Epithelial cell of esophagus (primary cell): ENCODE results near the gene APLNR.

Experiments
- DNase-seq: peaks from one replicate; pipeline ENCODE4 v3.0.0; 2010; ENCODE audit warnings: low read depth
- H3K4me3 ChIP-seq: 2 replicates; pipeline ENCODE4 v1.5.1; 2011; ENCODE audit warnings: mild to moderate bottlenecking, low read length, control low read depth
- TF ChIP-seq, protein P1 (sequence below): IDR thresholded peaks from 2 replicates; pipeline ENCODE4 v1.5.1; 2011; ENCODE audit warnings: low read depth, mild to moderate bottlenecking, low read length, control low read depth, inconsistent platforms; ENCODE audit not compliant: insufficient read depth; ENCODE audit errors: missing control alignments

The APLNR gene

DNA sequence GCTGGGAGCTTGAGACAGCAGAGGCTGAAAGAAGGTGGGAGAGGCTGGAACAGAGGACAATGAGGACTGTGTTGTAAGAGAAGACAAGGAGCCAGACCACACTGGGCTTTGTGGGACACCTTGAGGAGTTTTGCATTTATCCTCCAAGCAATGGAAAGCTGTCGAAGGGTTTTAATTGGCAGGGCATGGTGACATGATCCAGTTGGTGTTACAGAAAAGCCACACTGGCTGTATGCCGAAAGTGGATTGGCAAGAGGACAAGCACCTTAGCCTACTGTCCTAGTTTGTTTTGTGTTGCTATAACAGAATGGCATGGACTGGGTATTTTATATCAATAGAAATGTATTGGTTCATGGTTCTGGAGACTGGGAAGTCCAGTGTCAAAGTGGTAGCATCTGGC, 14.0 kb upstream of the APLNR start:
- TF ChIP-seq, protein P1, sequence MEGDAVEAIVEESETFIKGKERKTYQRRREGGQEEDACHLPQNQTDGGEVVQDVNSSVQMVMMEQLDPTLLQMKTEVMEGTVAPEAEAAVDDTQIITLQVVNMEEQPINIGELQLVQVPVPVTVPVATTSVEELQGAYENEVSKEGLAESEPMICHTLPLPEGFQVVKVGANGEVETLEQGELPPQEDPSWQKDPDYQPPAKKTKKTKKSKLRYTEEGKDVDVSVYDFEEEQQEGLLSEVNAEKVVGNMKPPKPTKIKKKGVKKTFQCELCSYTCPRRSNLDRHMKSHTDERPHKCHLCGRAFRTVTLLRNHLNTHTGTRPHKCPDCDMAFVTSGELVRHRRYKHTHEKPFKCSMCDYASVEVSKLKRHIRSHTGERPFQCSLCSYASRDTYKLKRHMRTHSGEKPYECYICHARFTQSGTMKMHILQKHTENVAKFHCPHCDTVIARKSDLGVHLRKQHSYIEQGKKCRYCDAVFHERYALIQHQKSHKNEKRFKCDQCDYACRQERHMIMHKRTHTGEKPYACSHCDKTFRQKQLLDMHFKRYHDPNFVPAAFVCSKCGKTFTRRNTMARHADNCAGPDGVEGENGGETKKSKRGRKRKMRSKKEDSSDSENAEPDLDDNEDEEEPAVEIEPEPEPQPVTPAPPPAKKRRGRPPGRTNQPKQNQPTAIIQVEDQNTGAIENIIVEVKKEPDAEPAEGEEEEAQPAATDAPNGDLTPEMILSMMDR: no peak
- H3K4me3 ChIP-seq: no peak overlapping the region
- DNase-seq: no peak

GRCh38 chr11:57249384-57250319, 12.6 kb upstream of the APLNR start:
- TF ChIP-seq, protein P1: peak; percentile 89
- DNase-seq: peak; percentile 67
- H3K4me3 ChIP-seq: no peak overlapping the region

DNA sequence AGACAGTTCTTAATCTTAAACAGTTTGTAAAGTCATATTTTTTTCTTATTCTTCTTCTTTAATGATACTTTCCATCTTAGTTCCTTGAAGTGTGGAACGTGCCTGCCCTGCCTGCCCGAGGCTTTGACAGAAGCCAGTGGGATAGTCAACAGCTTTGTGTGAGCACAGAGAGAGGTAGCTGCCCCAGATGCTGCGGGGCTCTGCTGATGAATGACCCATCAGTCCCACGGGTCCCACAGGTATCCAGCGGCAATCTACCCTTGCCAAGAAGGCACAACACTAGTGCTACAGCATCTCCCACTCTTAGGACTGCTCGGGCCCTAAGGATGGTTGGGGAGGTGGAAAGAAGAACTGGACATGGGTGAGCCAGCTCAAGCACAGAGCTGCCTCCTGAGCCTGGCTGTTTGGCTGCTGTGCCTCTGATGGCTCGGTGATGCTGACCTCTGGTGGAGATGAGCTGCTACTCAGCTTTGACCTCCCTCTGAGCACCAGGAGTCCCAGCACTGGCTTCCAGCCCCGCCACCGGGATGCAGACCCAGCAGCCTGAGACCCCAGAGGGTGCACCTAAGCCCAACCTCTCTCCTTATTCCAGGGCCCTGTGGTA, 11.8 kb upstream of the APLNR start:
- DNase-seq: peak; percentile 75
- H3K4me3 ChIP-seq: no peak overlapping the region
- TF ChIP-seq, protein P1: peak; percentile 77

- TF ChIP-seq, protein P1: no peak
- no peak overlapping the region for H3K4me3 ChIP-seq
- no peak for DNase-seq
These were observed 7.9 kb upstream of the APLNR start for GRCh38 chr11:57244911-57245310.

- TF ChIP-seq, protein P1: no peak
- H3K4me3 ChIP-seq: no peak overlapping the region
- no peak for DNase-seq
These were observed 4.4 kb upstream of the APLNR start for GRCh38 chr11:57241353-57241972.

DNA sequence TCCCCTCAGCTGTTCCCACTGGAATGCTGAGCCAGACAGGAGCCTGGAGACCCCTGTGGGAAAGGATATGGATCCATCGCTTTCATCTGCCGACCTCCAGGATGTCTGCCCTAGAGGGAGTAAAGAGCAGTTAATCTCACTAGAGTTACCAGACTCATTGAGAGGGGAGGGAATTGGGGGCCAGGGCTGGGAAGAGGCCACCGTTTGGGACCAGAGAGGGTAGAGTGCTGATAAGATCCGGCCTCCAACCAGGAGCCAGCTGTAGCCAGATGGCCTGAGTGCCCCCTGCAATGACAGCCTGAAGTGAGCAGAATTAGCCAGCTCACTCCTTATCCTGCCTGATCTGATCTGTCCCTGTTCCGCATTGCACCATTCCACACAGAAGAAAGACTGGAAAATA, 3.7 kb upstream of the APLNR start:
- no peak for DNase-seq
- no peak overlapping the region for H3K4me3 ChIP-seq
- TF ChIP-seq, protein P1: no peak
